ENCODE measurements around the gene FAM25G.

DNA sequence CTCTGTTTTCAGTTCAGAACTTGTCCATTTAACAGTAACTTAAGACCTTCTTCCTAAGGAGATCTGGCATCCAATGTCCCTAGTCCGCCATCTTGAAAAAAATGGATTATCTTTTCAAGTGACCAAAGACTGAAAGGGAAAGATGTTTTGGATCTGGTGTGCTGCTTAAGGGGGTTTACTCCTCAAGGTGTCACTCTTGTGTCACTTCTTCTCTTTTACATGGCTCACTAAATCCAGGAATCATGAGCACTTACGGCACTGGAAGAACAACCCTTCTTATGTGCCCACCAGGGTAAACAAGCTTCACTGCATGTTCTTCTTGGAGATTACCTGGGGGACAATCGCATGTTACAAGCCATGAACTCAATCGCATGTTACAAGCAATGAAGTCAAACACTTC, 51.3 kb downstream of the FAM25G start:
- TF ChIP-seq, protein P1, sequence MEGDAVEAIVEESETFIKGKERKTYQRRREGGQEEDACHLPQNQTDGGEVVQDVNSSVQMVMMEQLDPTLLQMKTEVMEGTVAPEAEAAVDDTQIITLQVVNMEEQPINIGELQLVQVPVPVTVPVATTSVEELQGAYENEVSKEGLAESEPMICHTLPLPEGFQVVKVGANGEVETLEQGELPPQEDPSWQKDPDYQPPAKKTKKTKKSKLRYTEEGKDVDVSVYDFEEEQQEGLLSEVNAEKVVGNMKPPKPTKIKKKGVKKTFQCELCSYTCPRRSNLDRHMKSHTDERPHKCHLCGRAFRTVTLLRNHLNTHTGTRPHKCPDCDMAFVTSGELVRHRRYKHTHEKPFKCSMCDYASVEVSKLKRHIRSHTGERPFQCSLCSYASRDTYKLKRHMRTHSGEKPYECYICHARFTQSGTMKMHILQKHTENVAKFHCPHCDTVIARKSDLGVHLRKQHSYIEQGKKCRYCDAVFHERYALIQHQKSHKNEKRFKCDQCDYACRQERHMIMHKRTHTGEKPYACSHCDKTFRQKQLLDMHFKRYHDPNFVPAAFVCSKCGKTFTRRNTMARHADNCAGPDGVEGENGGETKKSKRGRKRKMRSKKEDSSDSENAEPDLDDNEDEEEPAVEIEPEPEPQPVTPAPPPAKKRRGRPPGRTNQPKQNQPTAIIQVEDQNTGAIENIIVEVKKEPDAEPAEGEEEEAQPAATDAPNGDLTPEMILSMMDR (IDR thresholded peaks at IDR 0.05), result no peak
- no peak for TF ChIP-seq POLR2A (IDR thresholded peaks at IDR 0.05)
